ENCODE measurements around the gene DRD2. TPM values are rescaled to one million over a fixed set of nuclear protein-coding genes. Genes with fewer than 3 reads are reported as not detected.
A peak's percentile ranks its signal among the peaks of the same experiment; 100 is the strongest.

Gene DRD2
- total and polyA plus RNA-seq, 7 experiments from 2014 or later, result not detected

- no peaks in the 10 kb centered on the region for H3K27me3 ChIP-seq (ENCODE audit: control insufficient read depth in 2 of 2, insufficient read depth in 2 of 2, low read length in 2 of 2)
- Mint-ChIP-seq H3K4me1 (no peaks in the 10 kb centered on the region), H3K27ac (peak overlapping the region in 1 of 9 donors; percentile 42), H3K27me3 (peaks cover 0 to 19% (median 8%) of the 10 kb centered on the region in 5 donors), H3K4me3 (no peak overlapping the region), H3K9me3 (peaks cover 0 to 2% (median 0%) of the 10 kb centered on the region in 11 donors), H3K36me3 (no peaks in the 10 kb centered on the region)
- DNase-seq (no peak), ATAC-seq (no peak)
- no peak overlapping the region for H3K27ac ChIP-seq (ENCODE audit: low read depth, low read length)
- ChIA-PET CTCF (no interaction called here), POLR2A (no interaction called here)
- no peaks in the 10 kb centered on the region for H3K36me3 ChIP-seq (ENCODE audit: control insufficient read depth in 2 of 3, insufficient read depth in 3 of 3, low read length in 3 of 3)
- no peaks in the 10 kb centered on the region for H3K9me3 ChIP-seq (ENCODE audit: control insufficient read depth in 2 of 3, low read length in 3 of 3)
- H3K4me1 ChIP-seq (ENCODE audit: control insufficient read depth in 2 of 2, insufficient read depth in 2 of 2, low read length in 2 of 2), result no peaks in the 10 kb centered on the region
- intact Hi-C loops (cut with micrococcal nuclease), result no loop called here
- H3K4me3 ChIP-seq (ENCODE audit: low read length), result no peak overlapping the region
Observed at GRCh38 chr11:113415343-113415742, 59.9 kb downstream of the DRD2 start.

GRCh38 chr11:113412675-113413074 is 62.5 kb downstream of the DRD2 start:
- Histone ChIP-seq H3K27ac (ENCODE audit: low read depth, low read length) (no peak overlapping the region), H3K36me3 (ENCODE audit: control insufficient read depth in 2 of 3, insufficient read depth in 3 of 3, low read length in 3 of 3) (no peaks in the 10 kb centered on the region), H3K27me3 (ENCODE audit: control insufficient read depth in 2 of 2, insufficient read depth in 2 of 2, low read length in 2 of 2) (no peaks in the 10 kb centered on the region), H3K9me3 (ENCODE audit: control insufficient read depth in 2 of 3, low read length in 3 of 3) (no peaks in the 10 kb centered on the region), H3K4me3 (ENCODE audit: low read length) (no peak overlapping the region), H3K4me1 (ENCODE audit: control insufficient read depth in 2 of 2, insufficient read depth in 2 of 2, low read length in 2 of 2) (no peaks in the 10 kb centered on the region)
- H3K9me3 Mint-ChIP-seq, result no peaks in the 10 kb centered on the region
- no peaks in the 10 kb centered on the region for H3K4me1 Mint-ChIP-seq
- H3K36me3 Mint-ChIP-seq, result no peaks in the 10 kb centered on the region
- DNase-seq, result no peak
- no peak overlapping the region for H3K27ac Mint-ChIP-seq
- ChIA-PET POLR2A (no interaction called here), CTCF (no interaction called here)
- no peak for ATAC-seq
- H3K27me3 Mint-ChIP-seq, result peaks cover 0 to 15% (median 5%) of the 10 kb centered on the region in 5 donors
- intact Hi-C loops (cut with micrococcal nuclease), result no loop called here
- H3K4me3 Mint-ChIP-seq, result no peak overlapping the region

GRCh38 chr11:113411536-113411935 is 63.7 kb downstream of the DRD2 start:
- no peak overlapping the region for H3K27ac Mint-ChIP-seq
- H3K4me3 ChIP-seq (ENCODE audit: low read length), result no peak overlapping the region
- no peak for DNase-seq
- POLR2A ChIA-PET, result no interaction called here
- no peak for ATAC-seq
- no peaks in the 10 kb centered on the region for H3K27me3 ChIP-seq (ENCODE audit: control insufficient read depth in 2 of 2, insufficient read depth in 2 of 2, low read length in 2 of 2)
- no peaks in the 10 kb centered on the region for H3K9me3 Mint-ChIP-seq
- no peak overlapping the region for H3K4me3 Mint-ChIP-seq
- H3K27ac ChIP-seq (ENCODE audit: low read depth, low read length), result no peak overlapping the region
- no peaks in the 10 kb centered on the region for H3K9me3 ChIP-seq (ENCODE audit: control insufficient read depth in 2 of 3, low read length in 3 of 3)
- intact Hi-C loops (cut with micrococcal nuclease), result no loop called here
- no peaks in the 10 kb centered on the region for H3K4me1 Mint-ChIP-seq
- no peaks in the 10 kb centered on the region for H3K36me3 ChIP-seq (ENCODE audit: control insufficient read depth in 2 of 3, insufficient read depth in 3 of 3, low read length in 3 of 3)
- H3K4me1 ChIP-seq (ENCODE audit: control insufficient read depth in 2 of 2, insufficient read depth in 2 of 2, low read length in 2 of 2), result no peaks in the 10 kb centered on the region
- H3K36me3 Mint-ChIP-seq, result no peaks in the 10 kb centered on the region
- H3K27me3 Mint-ChIP-seq, result peaks cover 0 to 15% (median 5%) of the 10 kb centered on the region in 5 donors
- CTCF ChIA-PET, result no interaction called here

- DNase-seq (no peak), ATAC-seq (no peak)
- Histone ChIP-seq H3K4me1 (ENCODE audit: control insufficient read depth in 2 of 2, insufficient read depth in 2 of 2, low read length in 2 of 2) (no peaks in the 10 kb centered on the region), H3K27ac (ENCODE audit: low read depth, low read length) (no peak overlapping the region), H3K36me3 (ENCODE audit: control insufficient read depth in 2 of 3, insufficient read depth in 3 of 3, low read length in 3 of 3) (no peaks in the 10 kb centered on the region), H3K27me3 (ENCODE audit: control insufficient read depth in 2 of 2, insufficient read depth in 2 of 2, low read length in 2 of 2) (no peaks in the 10 kb centered on the region), H3K9me3 (ENCODE audit: control insufficient read depth in 2 of 3, low read length in 3 of 3) (no peaks in the 10 kb centered on the region), H3K4me3 (ENCODE audit: low read length) (no peak overlapping the region)
- H3K9me3 Mint-ChIP-seq, result no peaks in the 10 kb centered on the region
- peaks cover 0 to 15% (median 5%) of the 10 kb centered on the region in 5 donors for H3K27me3 Mint-ChIP-seq
- H3K4me3 Mint-ChIP-seq, result no peak overlapping the region
- intact Hi-C loops (cut with micrococcal nuclease), result no loop called here
- no peaks in the 10 kb centered on the region for H3K36me3 Mint-ChIP-seq
- ChIA-PET POLR2A (no interaction called here), CTCF (no interaction called here)
- H3K4me1 Mint-ChIP-seq, result no peaks in the 10 kb centered on the region
- peak overlapping the region in 1 of 9 donors; percentile 60 for H3K27ac Mint-ChIP-seq
Observed at GRCh38 chr11:113410414-113411135, 64.6 kb downstream of the DRD2 start.

GRCh38 chr11:113409526-113409925 is 65.7 kb downstream of the DRD2 start:
- no peaks in the 10 kb centered on the region for H3K9me3 Mint-ChIP-seq
- H3K27me3 Mint-ChIP-seq, result peaks cover 0 to 12% (median 5%) of the 10 kb centered on the region in 5 donors
- Histone ChIP-seq H3K9me3 (ENCODE audit: control insufficient read depth in 2 of 3, low read length in 3 of 3) (no peaks in the 10 kb centered on the region), H3K27ac (ENCODE audit: low read depth, low read length) (no peak overlapping the region), H3K36me3 (ENCODE audit: control insufficient read depth in 2 of 3, insufficient read depth in 3 of 3, low read length in 3 of 3) (no peaks in the 10 kb centered on the region), H3K27me3 (ENCODE audit: control insufficient read depth in 2 of 2, insufficient read depth in 2 of 2, low read length in 2 of 2) (no peaks in the 10 kb centered on the region), H3K4me3 (ENCODE audit: low read length) (no peak overlapping the region), H3K4me1 (ENCODE audit: control insufficient read depth in 2 of 2, insufficient read depth in 2 of 2, low read length in 2 of 2) (no peaks in the 10 kb centered on the region)
- ATAC-seq (no peak), DNase-seq (no peak)
- intact Hi-C loops (cut with micrococcal nuclease), result no loop called here
- H3K36me3 Mint-ChIP-seq, result no peaks in the 10 kb centered on the region
- no peaks in the 10 kb centered on the region for H3K4me1 Mint-ChIP-seq
- H3K4me3 Mint-ChIP-seq, result peak overlapping the region in 1 of 10 donors; percentile 1
- no peak overlapping the region for H3K27ac Mint-ChIP-seq
- POLR2A ChIA-PET, result no interaction called here
- CTCF ChIA-PET, result no interaction called here

- Histone ChIP-seq H3K4me1 (ENCODE audit: control insufficient read depth in 2 of 2, insufficient read depth in 2 of 2, low read length in 2 of 2) (no peaks in the 10 kb centered on the region), H3K9me3 (ENCODE audit: control insufficient read depth in 2 of 3, low read length in 3 of 3) (no peaks in the 10 kb centered on the region), H3K4me3 (ENCODE audit: low read length) (no peak overlapping the region), H3K27me3 (ENCODE audit: control insufficient read depth in 2 of 2, insufficient read depth in 2 of 2, low read length in 2 of 2) (no peaks in the 10 kb centered on the region), H3K27ac (ENCODE audit: low read depth, low read length) (no peak overlapping the region), H3K36me3 (ENCODE audit: control insufficient read depth in 2 of 3, insufficient read depth in 3 of 3, low read length in 3 of 3) (no peaks in the 10 kb centered on the region)
- H3K36me3 Mint-ChIP-seq, result no peaks in the 10 kb centered on the region
- DNase-seq (no peak), ATAC-seq (no peak)
- no peaks in the 10 kb centered on the region for H3K9me3 Mint-ChIP-seq
- ChIA-PET CTCF (no interaction called here), POLR2A (no interaction called here)
- peaks cover 0 to 12% (median 5%) of the 10 kb centered on the region in 5 donors for H3K27me3 Mint-ChIP-seq
- no peaks in the 10 kb centered on the region for H3K4me1 Mint-ChIP-seq
- intact Hi-C loops (cut with micrococcal nuclease), result no loop called here
- H3K27ac Mint-ChIP-seq, result no peak overlapping the region
- H3K4me3 Mint-ChIP-seq, result no peak overlapping the region
Observed at GRCh38 chr11:113408887-113409286, 66.3 kb downstream of the DRD2 start.

- Histone ChIP-seq H3K27ac (ENCODE audit: low read depth, low read length) (no peak overlapping the region), H3K4me3 (ENCODE audit: low read length) (no peak overlapping the region), H3K27me3 (ENCODE audit: control insufficient read depth in 2 of 2, insufficient read depth in 2 of 2, low read length in 2 of 2) (no peaks in the 10 kb centered on the region), H3K36me3 (ENCODE audit: control insufficient read depth in 2 of 3, insufficient read depth in 3 of 3, low read length in 3 of 3) (no peaks in the 10 kb centered on the region), H3K9me3 (ENCODE audit: control insufficient read depth in 2 of 3, low read length in 3 of 3) (no peaks in the 10 kb centered on the region), H3K4me1 (ENCODE audit: control insufficient read depth in 2 of 2, insufficient read depth in 2 of 2, low read length in 2 of 2) (no peaks in the 10 kb centered on the region)
- Mint-ChIP-seq H3K4me3 (no peak overlapping the region), H3K9me3 (no peaks in the 10 kb centered on the region), H3K4me1 (no peaks in the 10 kb centered on the region), H3K36me3 (no peaks in the 10 kb centered on the region), H3K27me3 (peaks cover 0 to 12% (median 5%) of the 10 kb centered on the region in 5 donors), H3K27ac (no peak overlapping the region)
- ChIA-PET POLR2A (no interaction called here), CTCF (no interaction called here)
- ATAC-seq, result no peak
- no peak for DNase-seq
- intact Hi-C loops (cut with micrococcal nuclease), result no loop called here
Observed at GRCh38 chr11:113408206-113408605, 67.0 kb downstream of the DRD2 start.

Data from naive thymus-derived CD4-positive, alpha-beta T cell (primary cell).